ENCODE results near the gene C20orf96.

DNA sequence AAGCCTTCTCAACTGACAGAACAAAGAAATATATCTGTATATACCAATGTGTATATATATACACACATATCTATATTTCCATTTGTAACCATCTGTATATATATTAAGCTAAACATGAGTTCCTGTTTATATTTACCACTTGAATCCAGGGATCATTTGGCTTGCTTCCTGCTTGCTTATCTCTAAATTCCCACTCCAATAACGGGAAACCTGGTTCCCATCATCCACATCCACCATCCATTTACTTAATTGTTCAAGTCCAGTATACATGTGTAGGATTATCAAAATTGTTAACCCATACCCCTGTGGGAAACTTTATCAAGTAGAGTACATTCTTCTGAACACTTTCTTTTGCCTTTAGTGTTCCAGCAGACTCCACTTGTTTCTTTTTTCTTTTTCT is 22.3 kb upstream of the C20orf96 start:
- no peak for TF ChIP-seq CTCF (conservative IDR thresholded peaks at IDR 0.05; ENCODE audit: low read depth in 2 of 2)
- TF ChIP-seq JUNB (IDR thresholded peaks at IDR 0.05; ENCODE audit: unreplicated experiment) = no peak
- TF ChIP-seq EZH2 (IDR thresholded peaks at IDR 0.05; ENCODE audit: low read depth, unreplicated experiment) = no peak
- TF ChIP-seq CREB1 (CRISPR knock-in tag; IDR thresholded peaks at IDR 0.05; ENCODE audit: low read depth) = no peak
- TF ChIP-seq POLR2AphosphoS5 (IDR thresholded peaks at IDR 0.05; ENCODE audit: low read depth) = no peak
- no peak for TF ChIP-seq REST (IDR thresholded peaks at IDR 0.05; ENCODE audit: unreplicated experiment)
